HEK293 (cell line): ENCODE measurements around the gene ZNF607.

ENCODE experiments used
- AEBP2 ChIP-seq: fragments of 450-650 bp; formaldehyde crosslinking; IDR thresholded peaks from 2 replicates; pipeline ENCODE4 v1.5.1; 2016; ENCODE audit warnings: missing biosample characterization, missing genetic modification characterization, borderline replicate concordance
- BCL11A ChIP-seq: fragments of 450-650 bp; formaldehyde crosslinking; IDR thresholded peaks from 2 replicates; pipeline ENCODE4 v1.5.1; 2016; ENCODE audit warnings: low read depth, missing biosample characterization, missing genetic modification characterization
- CTCF ChIP-seq: fragments of 450-650 bp; formaldehyde crosslinking; IDR thresholded peaks from 2 replicates; pipeline ENCODE4 v1.5.1; 2016; ENCODE audit warnings: missing biosample characterization, missing genetic modification characterization
- GLIS1 ChIP-seq: fragments of 450-650 bp; formaldehyde crosslinking; IDR thresholded peaks from 2 replicates; pipeline ENCODE4 v1.5.1; 2016; ENCODE audit warnings: missing biosample characterization, missing genetic modification characterization
- HOXA7 ChIP-seq: sonication (generic); formaldehyde crosslinking; IDR thresholded peaks from 2 replicates; pipeline ENCODE4 v1.8.1; 2022; ENCODE audit warnings: missing genetic modification reagents, borderline replicate concordance
- HOXC10 ChIP-seq: sonication (generic); formaldehyde crosslinking; IDR thresholded peaks from 2 replicates; pipeline ENCODE4 v1.8.1; 2023; ENCODE audit warnings: mild to moderate bottlenecking, missing genetic modification reagents
- INSM2 ChIP-seq: fragments of 450-650 bp; formaldehyde crosslinking; IDR thresholded peaks from 2 replicates; pipeline ENCODE4 v1.5.1; 2016; ENCODE audit warnings: missing biosample characterization, missing genetic modification characterization
- KLF1 ChIP-seq: fragments of 450-650 bp; formaldehyde crosslinking; IDR thresholded peaks from 2 replicates; pipeline ENCODE4 v1.5.1; 2016; ENCODE audit warnings: missing biosample characterization, missing genetic modification characterization
- KLF9 ChIP-seq: fragments of 450-650 bp; formaldehyde crosslinking; IDR thresholded peaks from 2 replicates; pipeline ENCODE4 v1.5.1; 2016; ENCODE audit warnings: missing biosample characterization, missing genetic modification characterization, low read depth
- OSR2 ChIP-seq: fragments of 450-650 bp; formaldehyde crosslinking; IDR thresholded peaks from 2 replicates; pipeline ENCODE4 v1.5.1; 2016; ENCODE audit warnings: missing biosample characterization, missing genetic modification characterization
- YY2 ChIP-seq: fragments of 450-650 bp; formaldehyde crosslinking; IDR thresholded peaks from 2 replicates; pipeline ENCODE4 v1.5.1; 2016; ENCODE audit warnings: missing biosample characterization, missing genetic modification characterization
- ZFP37 ChIP-seq: fragments of 450-650 bp; formaldehyde crosslinking; IDR thresholded peaks from 2 replicates; pipeline ENCODE4 v1.5.1; 2016; ENCODE audit warnings: missing biosample characterization, missing genetic modification characterization
- ZFP69B ChIP-seq: fragments of 450-650 bp; formaldehyde crosslinking; IDR thresholded peaks from 2 replicates; pipeline ENCODE4 v1.5.1; 2016; ENCODE audit warnings: missing biosample characterization, missing genetic modification characterization
- ZNF10 ChIP-seq: fragments of 450-650 bp; formaldehyde crosslinking; IDR thresholded peaks from 2 replicates; pipeline ENCODE4 v1.5.1; 2017; ENCODE audit warnings: missing biosample characterization, missing genetic modification characterization
- ZNF121 ChIP-seq: fragments of 450-650 bp; formaldehyde crosslinking; IDR thresholded peaks from 2 replicates; pipeline ENCODE4 v1.5.1; 2016; ENCODE audit warnings: missing biosample characterization, missing genetic modification characterization
- ZNF169 ChIP-seq: fragments of 450-650 bp; formaldehyde crosslinking; IDR thresholded peaks from 2 replicates; pipeline ENCODE4 v1.5.1; 2016; ENCODE audit warnings: missing biosample characterization, missing genetic modification characterization
- ZNF174 ChIP-seq: fragments of 450-650 bp; formaldehyde crosslinking; IDR thresholded peaks from 2 replicates; pipeline ENCODE4 v1.5.0; 2017; ENCODE audit warnings: missing biosample characterization, mild to moderate bottlenecking, missing genetic modification characterization
- ZNF24 ChIP-seq: fragments of 450-650 bp; formaldehyde crosslinking; IDR thresholded peaks from 2 replicates; pipeline ENCODE4 v1.5.1; 2016; ENCODE audit warnings: missing biosample characterization, missing genetic modification characterization
- ZNF248 ChIP-seq: fragments of 450-650 bp; formaldehyde crosslinking; IDR thresholded peaks from 2 replicates; pipeline ENCODE4 v1.5.1; 2017; ENCODE audit warnings: missing biosample characterization, missing genetic modification characterization
- ZNF37A ChIP-seq: fragments of 450-650 bp; IDR thresholded peaks from 2 replicates; pipeline ENCODE4 v1.5.1; 2018; ENCODE audit warnings: missing biosample characterization, missing genetic modification characterization
- ZNF518A ChIP-seq: fragments of 450-650 bp; formaldehyde crosslinking; conservative IDR thresholded peaks from 2 replicates; pipeline ENCODE4 v1.5.1; 2016; ENCODE audit warnings: low read depth, missing biosample characterization, missing genetic modification characterization
- ZNF529 ChIP-seq: fragments of 450-650 bp; formaldehyde crosslinking; IDR thresholded peaks from 2 replicates; pipeline ENCODE4 v1.5.1; 2017; ENCODE audit warnings: missing genetic modification characterization, missing biosample characterization; ENCODE audit not compliant: insufficient replicate concordance
- ZNF530 ChIP-seq: fragments of 450-650 bp; formaldehyde crosslinking; IDR thresholded peaks from 2 replicates; pipeline ENCODE4 v1.5.1; 2016; ENCODE audit warnings: low read depth, missing biosample characterization, missing genetic modification characterization
- ZNF580 ChIP-seq: fragments of 450-650 bp; formaldehyde crosslinking; IDR thresholded peaks from 2 replicates; pipeline ENCODE4 v1.5.1; 2016; ENCODE audit warnings: missing biosample characterization, missing genetic modification characterization
- ZNF596 ChIP-seq: fragments of 450-650 bp; IDR thresholded peaks from 2 replicates; pipeline ENCODE4 v1.5.0; 2018; ENCODE audit warnings: missing biosample characterization, mild to moderate bottlenecking, missing genetic modification characterization, moderate library complexity
- ZNF623 ChIP-seq: fragments of 450-650 bp; formaldehyde crosslinking; IDR thresholded peaks from 2 replicates; pipeline ENCODE4 v1.5.1; 2016; ENCODE audit warnings: missing biosample characterization, missing genetic modification characterization
- ZNF707 ChIP-seq: fragments of 450-650 bp; formaldehyde crosslinking; IDR thresholded peaks from 2 replicates; pipeline ENCODE4 v1.5.1; 2016; ENCODE audit warnings: missing biosample characterization, missing genetic modification characterization
- ZNF785 ChIP-seq: fragments of 450-650 bp; formaldehyde crosslinking; IDR thresholded peaks from 2 replicates; pipeline ENCODE4 v1.5.1; 2016; ENCODE audit warnings: missing biosample characterization, missing genetic modification characterization
- ZNF792 ChIP-seq: fragments of 450-650 bp; formaldehyde crosslinking; IDR thresholded peaks from 2 replicates; pipeline ENCODE4 v1.5.1; 2016; ENCODE audit warnings: missing biosample characterization, missing genetic modification characterization
- ZNF837 ChIP-seq: fragments of 450-650 bp; formaldehyde crosslinking; IDR thresholded peaks from 2 replicates; pipeline ENCODE4 v1.5.1; 2016; ENCODE audit warnings: missing biosample characterization, missing genetic modification characterization

The ZNF607 gene

GRCh38 chr19:37655689-37656371 lies 63.7 kb downstream of the ZNF607 start (continued):
- TF ChIP-seq ZNF623 (tag by site-specific recombination) (peak; percentile 34), ZNF10 (peak; percentile 97), KLF9 (tag by site-specific recombination) (peak; percentile 94), YY2 (tag by site-specific recombination) (peak; percentile 64), BCL11A (tag by site-specific recombination) (peak; percentile 92; the same call in 1 of the 2 replicates), ZNF530 (tag by site-specific recombination) (0 out of 2 replicates have a peak, but pooled peaks have one; percentile 25), INSM2 (tag by site-specific recombination) (peak; percentile 85), ZFP37 (tag by site-specific recombination) (peak; percentile 99), KLF1 (tag by site-specific recombination) (peak; percentile 95), ZNF792 (tag by site-specific recombination) (peak; percentile 98), ZNF529 (tag by site-specific recombination) (no peak), ZNF24 (peak; percentile 92), ZNF785 (tag by site-specific recombination) (peak; percentile 97), ZNF174 (no peak), ZNF518A (peak; percentile 80), ZFP69B (tag by site-specific recombination) (peak; percentile 99), OSR2 (tag by site-specific recombination) (peak; percentile 56), CTCF (tag by site-specific recombination) (peak; percentile 88), GLIS1 (peak; percentile 72), HOXA7 (no peak), HOXC10 (no peak), ZNF707 (tag by site-specific recombination) (0 out of 2 replicates have a peak, but pooled peaks have one; percentile 9), ZNF248 (tag by site-specific recombination) (no peak), ZNF580 (tag by site-specific recombination) (peak; percentile 98), ZNF169 (tag by site-specific recombination) (peak; percentile 87), ZNF596 (no peak; the same call in 1 of the 2 replicates), ZNF37A (peak; percentile 35; the same call in 1 of the 2 replicates), ZNF121 (tag by site-specific recombination) (peak; percentile 84), ZNF837 (tag by site-specific recombination) (peak; percentile 98), AEBP2 (no peak)
